Lower lobe of right lung (tissue), 2 donors: ENCODE measurements around the gene NUP210L. TPM values are rescaled to one million over a fixed set of nuclear protein-coding genes. Genes with fewer than 3 reads are reported as not detected.
A peak's percentile ranks its signal among the peaks of the same experiment; 100 is the strongest.

Experiments used
- ATAC-seq, 2 donors: fragments of 200-7000 bp; cut with Tn5 transposase; one replicate each; pipeline ENCODE4 v1.9.1; 2020 to 2022; ENCODE audit warnings: mild to moderate bottlenecking in 2 of 2, moderate library complexity in 2 of 2
- DNase-seq: peaks from one replicate; pipeline ENCODE4 v3.0.0-alpha.2; 2020
- H3K27ac ChIP-seq: fragments of 200-600 bp; one replicate; pipeline ENCODE4 v1.8.0; 2022
- H3K27me3 ChIP-seq: fragments of 200-600 bp; one replicate; pipeline ENCODE4 v1.8.0; 2022; ENCODE audit warnings: low read depth
- H3K36me3 ChIP-seq: fragments of 200-600 bp; one replicate; pipeline ENCODE4 v1.8.0; 2022; ENCODE audit warnings: mild to moderate bottlenecking
- H3K4me1 ChIP-seq: fragments of 200-600 bp; one replicate; pipeline ENCODE4 v1.8.0; 2022
- H3K4me3 ChIP-seq: fragments of 200-600 bp; one replicate; pipeline ENCODE4 v1.8.0; 2022; ENCODE audit warnings: mild to moderate bottlenecking
- H3K9me3 ChIP-seq: fragments of 200-600 bp; one replicate; pipeline ENCODE4 v1.8.0; 2022
- intact Hi-C: fragments of 100-400 bp; cut with DNase I; formaldehyde crosslinking; loops from one replicate; pipeline ENCODE4 v1.11.0; 2022
- total RNA-seq: library from RNA; stranded (reverse); fragmentation: NEBNext Ultra II Directional; extraction: Animal tissue kit (Norgen Biotek cat#: 25700); gene quantifications from one replicate; pipeline ENCODE4 v1.2.1, GENCODE V29; 2021
- TF ChIP-seq, protein P1 (sequence below): fragments of 200-600 bp; IDR thresholded peaks from one replicate; pipeline ENCODE4 v1.8.0; 2022; ENCODE audit warnings: antibody characterized with exemption, mild to moderate bottlenecking
- donor health status: DM: no; HTN: yes; CAD: no; lungs with severe emphysema.

The NUP210L gene
- total RNA-seq, 1 donor from 2014 or later: 1.7 TPM

DNA sequence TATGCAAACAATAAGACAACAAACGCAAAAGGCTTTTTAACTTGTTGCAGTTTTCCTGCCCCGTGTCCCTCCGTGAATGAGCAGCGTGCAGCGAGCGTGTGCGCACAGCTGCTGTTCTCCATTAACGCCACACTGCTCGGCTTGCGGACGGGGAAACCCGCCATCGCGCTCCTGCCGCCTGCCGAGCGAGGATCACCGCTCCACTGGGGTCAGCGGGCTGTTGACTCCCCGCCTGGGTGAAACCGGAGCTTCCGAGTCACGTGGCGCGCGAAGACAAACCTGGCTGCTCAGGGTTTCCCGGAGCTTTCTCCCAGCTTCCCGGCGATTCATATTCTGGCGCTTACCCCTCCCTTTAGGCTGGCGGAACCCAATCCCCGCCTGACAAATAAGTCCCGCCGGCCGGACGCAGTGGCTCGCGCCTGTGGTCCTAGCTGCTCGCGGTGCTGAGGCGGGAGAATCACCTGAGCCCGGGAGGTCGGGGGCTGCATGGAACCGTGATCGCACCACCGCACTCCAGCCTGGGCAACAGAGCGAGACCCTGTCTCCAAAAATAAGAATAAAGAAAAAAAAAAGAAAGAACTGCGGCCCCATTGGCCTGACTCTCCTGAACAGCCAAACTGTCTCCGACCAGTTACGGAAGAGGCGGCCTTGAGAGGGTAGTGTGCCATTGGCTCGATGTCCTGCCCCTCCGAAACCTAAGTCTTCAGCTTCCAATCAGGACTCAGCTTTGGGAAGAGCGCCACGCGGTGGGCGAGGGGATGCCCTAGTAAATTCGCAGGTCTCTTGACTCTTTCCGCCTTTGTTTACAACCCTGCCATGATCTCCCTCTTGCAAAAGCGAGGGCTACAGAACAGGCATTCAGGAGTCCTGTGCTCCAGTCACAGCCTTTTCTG, 187.5 kb downstream of the NUP210L start, which contains the start of gene CREB3L4:
CREB3L4 (plus strand) TSS at position 796 of the 893 bp plus-strand sequence. CDS start 624 bp downstream, outside the sequence.
- Histone ChIP-seq H3K27ac (peak within 1 kb of the TSS; percentile 94), H3K4me3 (peak within 1 kb of the TSS; percentile 73), H3K9me3 (no peaks in the 10 kb centered on the region), H3K27me3 (no peaks in the 10 kb centered on the region), H3K4me1 (peaks cover 39% of the 10 kb centered on the region), H3K36me3 (no peaks in the 10 kb centered on the region)
- ATAC-seq: peak; percentile 90 to 91
- TF ChIP-seq, protein P1, sequence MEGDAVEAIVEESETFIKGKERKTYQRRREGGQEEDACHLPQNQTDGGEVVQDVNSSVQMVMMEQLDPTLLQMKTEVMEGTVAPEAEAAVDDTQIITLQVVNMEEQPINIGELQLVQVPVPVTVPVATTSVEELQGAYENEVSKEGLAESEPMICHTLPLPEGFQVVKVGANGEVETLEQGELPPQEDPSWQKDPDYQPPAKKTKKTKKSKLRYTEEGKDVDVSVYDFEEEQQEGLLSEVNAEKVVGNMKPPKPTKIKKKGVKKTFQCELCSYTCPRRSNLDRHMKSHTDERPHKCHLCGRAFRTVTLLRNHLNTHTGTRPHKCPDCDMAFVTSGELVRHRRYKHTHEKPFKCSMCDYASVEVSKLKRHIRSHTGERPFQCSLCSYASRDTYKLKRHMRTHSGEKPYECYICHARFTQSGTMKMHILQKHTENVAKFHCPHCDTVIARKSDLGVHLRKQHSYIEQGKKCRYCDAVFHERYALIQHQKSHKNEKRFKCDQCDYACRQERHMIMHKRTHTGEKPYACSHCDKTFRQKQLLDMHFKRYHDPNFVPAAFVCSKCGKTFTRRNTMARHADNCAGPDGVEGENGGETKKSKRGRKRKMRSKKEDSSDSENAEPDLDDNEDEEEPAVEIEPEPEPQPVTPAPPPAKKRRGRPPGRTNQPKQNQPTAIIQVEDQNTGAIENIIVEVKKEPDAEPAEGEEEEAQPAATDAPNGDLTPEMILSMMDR: peak; percentile 50
- intact Hi-C loops: no loop called here
- peak; percentile 93 for DNase-seq

- intact Hi-C loops: no loop called here
- peak; percentile 31 to 37 for ATAC-seq
- no peaks in the 10 kb centered on the region for H3K27me3 ChIP-seq
- H3K27ac ChIP-seq: peak overlapping the region; percentile 96
- no peaks in the 10 kb centered on the region for H3K9me3 ChIP-seq
- peak overlapping the region; percentile 81 for H3K4me3 ChIP-seq
- TF ChIP-seq, protein P1: no peak
- H3K36me3 ChIP-seq: peaks cover 28% of the 10 kb centered on the region
- H3K4me1 ChIP-seq: peaks cover 71% of the 10 kb centered on the region
- peak; percentile 73 for DNase-seq
These were observed 191.0 kb downstream of the NUP210L start for GRCh38 chr1:153963850-153964331.

GRCh38 chr1:153963030-153963849, 191.6 kb downstream of the NUP210L start, which contains the start of gene SLC39A1:
Gene SLC39A1, minus strand, starts transcription at chr1:153963537. Its CDS starts 822 bp downstream, at chr1:153962715.
- Histone ChIP-seq H3K4me1 (peaks cover 67% of the 10 kb centered on the region), H3K27me3 (no peaks in the 10 kb centered on the region), H3K9me3 (no peaks in the 10 kb centered on the region), H3K36me3 (peaks cover 28% of the 10 kb centered on the region), H3K27ac (peak within 1 kb of the TSS; percentile 96), H3K4me3 (peak within 1 kb of the TSS; percentile 81)
- intact Hi-C loops: no loop called here
- DNase-seq: peak; percentile 98
- peak; percentile 89 for ATAC-seq
- TF ChIP-seq, protein P1: no peak

DNA sequence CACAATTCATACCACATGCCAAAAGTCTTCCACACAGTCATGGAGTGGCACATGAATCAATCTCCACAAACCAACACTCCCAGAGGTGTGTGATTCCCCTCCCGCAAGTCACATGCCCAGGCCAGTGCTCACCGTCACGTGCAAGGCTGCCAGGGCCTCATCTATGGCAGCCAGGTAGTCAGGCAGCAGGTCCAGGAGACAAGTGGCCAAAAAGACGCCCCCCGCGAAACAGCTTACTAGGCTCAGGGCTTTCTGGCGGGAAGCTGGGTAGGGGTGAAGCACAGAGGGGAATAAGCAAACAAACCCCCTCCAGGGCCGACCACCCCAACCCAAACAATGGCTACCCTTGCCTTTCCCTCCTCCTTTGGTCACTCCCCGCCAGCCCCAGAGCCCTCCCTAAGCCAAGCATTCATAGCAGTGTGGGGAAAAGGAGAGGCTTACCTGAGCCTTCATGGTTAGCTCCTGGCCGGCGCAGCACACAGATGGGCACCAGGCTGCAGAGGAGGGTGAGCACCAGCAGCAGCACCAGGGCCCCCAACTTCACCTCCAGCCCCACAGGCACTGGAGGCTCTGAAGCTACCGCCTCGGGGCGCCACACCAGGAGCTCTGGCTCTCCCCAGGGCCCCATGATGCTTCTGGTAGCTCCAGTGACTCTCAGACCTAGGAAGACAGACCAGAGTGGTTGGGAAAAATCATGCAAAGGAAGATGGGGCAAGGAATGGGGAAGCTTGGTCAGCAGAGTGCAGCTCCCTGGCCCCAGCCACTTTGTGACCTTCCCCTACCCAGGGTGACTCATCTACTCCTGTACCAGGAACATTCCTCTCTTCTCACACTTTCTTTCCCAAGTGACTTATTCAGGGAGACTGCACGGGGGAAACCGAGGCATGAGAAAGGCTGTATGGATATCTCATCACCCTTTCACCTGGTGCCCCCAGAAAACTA, 192.5 kb downstream of the NUP210L start:
- peak; percentile 6 to 34 for ATAC-seq
- peak overlapping the region; percentile 81 for H3K4me3 ChIP-seq
- TF ChIP-seq, protein P1: no peak
- H3K4me1 ChIP-seq: peaks cover 68% of the 10 kb centered on the region
- no peaks in the 10 kb centered on the region for H3K9me3 ChIP-seq
- peak; percentile 61 for DNase-seq
- peaks cover 28% of the 10 kb centered on the region for H3K36me3 ChIP-seq
- peak overlapping the region; percentile 96 for H3K27ac ChIP-seq
- H3K27me3 ChIP-seq: no peaks in the 10 kb centered on the region
- intact Hi-C loops: no loop called here
